Measurements from ENCODE around the gene SCO2.

The SCO2 gene

DNA sequence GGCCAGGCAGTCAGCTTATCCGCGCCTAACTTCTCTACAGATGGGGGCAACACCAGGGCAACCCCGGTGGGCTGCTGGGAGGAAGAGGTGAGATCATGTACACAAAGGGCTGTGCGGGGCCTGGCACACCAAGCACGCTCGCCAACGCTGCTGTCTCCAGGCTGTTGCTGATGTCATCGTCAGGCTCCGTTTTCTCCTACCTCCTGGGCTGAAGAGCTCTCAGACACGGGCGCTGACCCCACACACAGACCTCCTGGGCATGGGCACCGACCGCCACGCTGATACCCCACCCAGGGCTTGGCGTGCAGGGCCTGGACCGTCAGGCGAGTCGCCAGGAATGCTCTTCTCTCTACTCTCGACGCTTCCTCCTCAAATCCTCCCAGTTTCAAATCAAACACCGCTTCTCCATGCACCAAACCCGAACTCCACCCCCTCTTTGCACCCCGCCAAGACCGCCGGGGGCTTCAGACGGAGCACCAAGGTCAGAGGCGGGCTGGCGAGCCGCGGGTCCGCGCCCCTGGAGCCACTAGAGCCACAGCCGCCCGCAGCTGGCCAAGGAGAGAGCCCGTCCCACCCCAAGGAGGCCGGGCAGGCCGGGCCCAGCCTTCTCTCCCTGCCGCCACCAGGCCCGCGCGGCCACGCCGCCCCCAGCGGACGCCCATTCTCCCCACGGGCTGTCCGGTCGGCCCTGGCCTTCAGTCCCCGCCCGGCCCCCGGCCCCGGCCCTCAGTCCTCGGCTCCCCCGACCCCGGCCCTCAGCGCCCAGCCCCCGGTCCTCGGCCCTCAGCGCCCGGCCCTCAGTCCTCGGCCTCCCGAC is 51.3 kb downstream of the SCO2 start:
- no peak for DNase-seq

All from NCI-H774 (cell line).